OCI-LY1 (cell line): Measurements from ENCODE around the gene ESYT2.
"Not testable (repeated sequence)": the region's sequence is repeated elsewhere in the genome, so short reads cannot be mapped to it uniquely, and the experiment has no call there.

ENCODE experiments used
- H2AFZ ChIP-seq: fragments of 200-600 bp; sonication (generic), shearing (Covaris generic); 2 replicates; pipeline ENCODE4 v1.6.0; 2014; ENCODE audit warnings: antibody characterized with exemption, mild to moderate bottlenecking, low read length
- H3F3A ChIP-seq: fragments of 200-600 bp; sonication (generic), shearing (Covaris generic); 2 replicates; pipeline ENCODE4 v1.6.0; 2014; ENCODE audit warnings: mild to moderate bottlenecking, antibody characterized with exemption, low read length, moderate library complexity; ENCODE audit not compliant: insufficient read depth
- H3K27ac ChIP-seq: fragments of 200-600 bp; sonication (generic); 2 replicates; pipeline ENCODE4 v1.5.1; 2014; ENCODE audit warnings: low read length, mixed run types, mild to moderate bottlenecking, low read depth; ENCODE audit not compliant: poor library complexity, severe bottlenecking
- H3K27me3 ChIP-seq: fragments of 200-600 bp; sonication (generic); 2 replicates; pipeline ENCODE4 v1.6.0; 2014; ENCODE audit warnings: antibody characterized with exemption, mild to moderate bottlenecking, low read length, moderate library complexity; ENCODE audit not compliant: insufficient read depth
- H3K36me3 ChIP-seq: fragments of 200-600 bp; sonication (generic); 2 replicates; pipeline ENCODE4 v1.6.1; 2014; ENCODE audit warnings: mild to moderate bottlenecking, antibody characterized with exemption, low read length, moderate library complexity, mixed read lengths; ENCODE audit not compliant: insufficient read depth
- H3K4me1 ChIP-seq: fragments of 200-600 bp; sonication (generic); 2 replicates; pipeline ENCODE4 v1.5.1; 2014; ENCODE audit warnings: mild to moderate bottlenecking, low read length, moderate library complexity; ENCODE audit not compliant: insufficient read depth, severe bottlenecking
- H3K4me2 ChIP-seq: fragments of 200-600 bp; sonication (generic), shearing (Covaris generic); 2 replicates; pipeline ENCODE4 v1.6.1; 2014; ENCODE audit warnings: low read length
- H3K4me3 ChIP-seq: fragments of 200-600 bp; sonication (generic); 2 replicates; pipeline ENCODE4 v1.5.1; 2014; ENCODE audit warnings: low read length, low read depth, mild to moderate bottlenecking, mixed read lengths; ENCODE audit not compliant: poor library complexity, severe bottlenecking
- H3K79me2 ChIP-seq: fragments of 200-600 bp; shearing (Covaris generic); 2 replicates; pipeline ENCODE4 v1.6.1; 2016; ENCODE audit warnings: mixed run types, low read length, mixed read lengths; ENCODE audit not compliant: insufficient read depth
- H3K9ac ChIP-seq: fragments of 200-600 bp; sonication (generic), shearing (Covaris generic); 2 replicates; pipeline ENCODE4 v1.6.1; 2014; ENCODE audit warnings: mild to moderate bottlenecking, low read length, mixed read lengths
- H3K9me2 ChIP-seq: fragments of 200-600 bp; sonication (generic), shearing (Covaris generic); 2 replicates; pipeline ENCODE4 v1.6.1; 2014; ENCODE audit warnings: low read depth, mild to moderate bottlenecking, low read length, mixed read lengths
- H3K9me3 ChIP-seq: fragments of 200-600 bp; shearing (Covaris generic); 2 replicates; pipeline ENCODE4 v1.6.1; 2014; ENCODE audit warnings: low read length, mixed read lengths
- H4K20me1 ChIP-seq: fragments of 200-600 bp; sonication (generic), shearing (Covaris generic); 2 replicates; pipeline ENCODE4 v1.6.0; 2016; ENCODE audit warnings: mild to moderate bottlenecking, low read length; ENCODE audit not compliant: insufficient read depth
- EZH2 ChIP-seq: fragments of 200-600 bp; sonication (generic), shearing (Covaris generic); IDR thresholded peaks from 2 replicates; pipeline ENCODE4 v1.8.0; 2017; ENCODE audit warnings: borderline replicate concordance, mixed run types, mild to moderate bottlenecking, antibody characterized with exemption, low read length, moderate library complexity, mixed read lengths
- TF ChIP-seq, protein P1 (sequence below): fragments of 200-600 bp; sonication (generic), shearing (Covaris generic); IDR thresholded peaks from 2 replicates; pipeline ENCODE4 v1.5.1; 2017; ENCODE audit warnings: mild to moderate bottlenecking, antibody characterized with exemption, low read length, moderate library complexity, mixed read lengths

Gene ESYT2

DNA sequence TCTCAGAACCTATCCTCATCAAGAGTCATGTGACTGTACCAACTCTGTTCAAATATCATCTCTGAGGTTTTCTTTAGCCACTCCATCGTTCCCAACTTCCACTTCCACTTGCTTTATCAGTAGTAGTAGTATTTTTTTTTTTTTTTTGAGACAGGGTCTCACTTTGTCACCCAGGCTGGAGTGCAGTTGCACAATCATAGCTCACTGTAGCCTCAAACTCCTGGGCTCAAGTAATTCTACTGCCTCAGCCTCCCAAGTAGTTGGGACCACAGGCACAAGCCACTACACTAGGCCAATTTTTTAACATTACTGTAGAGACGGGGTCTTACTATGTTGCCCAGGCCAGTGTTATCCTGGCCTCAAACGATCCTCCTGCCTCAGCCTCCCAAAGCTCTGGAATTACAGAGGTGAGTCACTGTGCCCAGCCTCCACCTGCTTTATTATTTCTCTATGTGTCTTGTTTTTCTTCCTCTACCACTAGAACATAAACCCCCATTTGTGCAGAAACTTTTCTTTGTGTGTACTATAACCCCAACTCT is 130.6 kb downstream of the ESYT2 start:
- Histone ChIP-seq H3K79me2 (peaks cover 67% of the 10 kb centered on the region), H3K27ac (no peak overlapping the region), H3K4me1 (peaks cover 35% of the 10 kb centered on the region), H3K9me3 (no peaks in the 10 kb centered on the region), H3K9ac (no peak overlapping the region), H3K4me2 (no peak overlapping the region), H4K20me1 (no peaks in the 10 kb centered on the region), H3K4me3 (no peak overlapping the region), H3K36me3 (peaks cover 93% of the 10 kb centered on the region), H3F3A (no peaks in the 10 kb centered on the region), H3K9me2 (no peaks in the 10 kb centered on the region), H2AFZ (no peak overlapping the region), H3K27me3 (no peaks in the 10 kb centered on the region)
- TF ChIP-seq EZH2, result no peak
- TF ChIP-seq, protein P1, sequence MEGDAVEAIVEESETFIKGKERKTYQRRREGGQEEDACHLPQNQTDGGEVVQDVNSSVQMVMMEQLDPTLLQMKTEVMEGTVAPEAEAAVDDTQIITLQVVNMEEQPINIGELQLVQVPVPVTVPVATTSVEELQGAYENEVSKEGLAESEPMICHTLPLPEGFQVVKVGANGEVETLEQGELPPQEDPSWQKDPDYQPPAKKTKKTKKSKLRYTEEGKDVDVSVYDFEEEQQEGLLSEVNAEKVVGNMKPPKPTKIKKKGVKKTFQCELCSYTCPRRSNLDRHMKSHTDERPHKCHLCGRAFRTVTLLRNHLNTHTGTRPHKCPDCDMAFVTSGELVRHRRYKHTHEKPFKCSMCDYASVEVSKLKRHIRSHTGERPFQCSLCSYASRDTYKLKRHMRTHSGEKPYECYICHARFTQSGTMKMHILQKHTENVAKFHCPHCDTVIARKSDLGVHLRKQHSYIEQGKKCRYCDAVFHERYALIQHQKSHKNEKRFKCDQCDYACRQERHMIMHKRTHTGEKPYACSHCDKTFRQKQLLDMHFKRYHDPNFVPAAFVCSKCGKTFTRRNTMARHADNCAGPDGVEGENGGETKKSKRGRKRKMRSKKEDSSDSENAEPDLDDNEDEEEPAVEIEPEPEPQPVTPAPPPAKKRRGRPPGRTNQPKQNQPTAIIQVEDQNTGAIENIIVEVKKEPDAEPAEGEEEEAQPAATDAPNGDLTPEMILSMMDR, result no peak

DNA sequence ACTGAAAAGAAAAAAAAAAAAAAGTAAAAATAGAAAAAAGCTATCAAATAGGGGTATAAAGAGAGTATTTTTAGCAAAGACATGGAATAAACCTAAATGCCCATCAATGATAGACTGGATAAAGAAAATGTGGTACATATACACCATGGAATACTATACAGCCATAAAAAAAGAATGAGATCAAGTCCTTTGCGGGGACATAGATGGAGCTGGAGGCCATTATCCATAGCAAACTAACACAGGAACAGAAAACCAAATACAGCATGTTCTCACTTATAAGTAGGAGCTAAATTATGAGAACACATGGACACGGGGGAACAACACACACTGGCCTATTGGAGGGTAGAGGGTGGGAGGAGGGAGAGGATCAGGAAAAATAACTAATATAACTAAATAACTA is 131.7 kb downstream of the ESYT2 start:
- H2AFZ ChIP-seq, H3K9me3 ChIP-seq, H3K9me2 ChIP-seq, H3K27me3 ChIP-seq, H3K9ac ChIP-seq, H3K27ac ChIP-seq, H4K20me1 ChIP-seq, H3F3A ChIP-seq, H3K4me2 ChIP-seq, H3K4me3 ChIP-seq: not testable (repeated sequence)
- H3K4me1 ChIP-seq, result peaks cover 23% of the 10 kb centered on the region
- peaks cover 65% of the 10 kb centered on the region for H3K79me2 ChIP-seq
- peaks cover 99% of the 10 kb centered on the region for H3K36me3 ChIP-seq

DNA sequence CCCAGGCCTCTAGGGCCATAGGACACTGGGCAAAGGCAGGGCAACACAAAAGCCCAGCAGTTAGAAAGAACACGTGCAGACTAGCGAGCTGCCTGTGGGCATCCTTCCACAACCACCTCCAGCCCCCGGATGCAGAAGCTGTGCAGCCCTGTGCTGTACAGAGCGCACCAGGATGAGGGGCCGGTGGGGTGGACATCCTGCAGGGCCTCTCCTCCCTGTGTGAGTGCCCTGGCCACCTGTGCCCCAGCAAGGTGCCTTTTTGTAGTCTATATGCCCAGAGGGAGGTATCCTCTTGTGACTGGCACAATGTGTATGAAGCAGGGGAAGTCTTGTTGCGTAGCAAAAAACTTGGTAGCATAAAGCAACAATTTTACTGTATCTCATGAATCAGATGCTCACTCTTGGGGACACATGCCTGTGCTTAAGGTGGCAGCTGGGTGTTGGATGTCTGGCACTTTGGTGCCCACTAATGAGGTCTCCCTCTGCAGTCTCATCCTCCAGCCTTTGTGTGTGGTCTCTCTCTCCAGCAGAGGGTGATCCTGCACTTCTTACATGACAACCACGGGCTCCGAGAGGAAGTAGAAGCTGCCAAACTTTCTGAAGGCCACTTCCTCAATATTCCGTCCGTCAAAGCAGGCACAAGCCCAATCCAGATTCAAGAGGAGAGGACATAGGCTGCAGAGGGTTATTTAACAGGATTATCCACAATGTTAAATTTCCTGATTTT is 133.4 kb downstream of the ESYT2 start:
- Histone ChIP-seq H3F3A (no peaks in the 10 kb centered on the region), H3K9me2 (no peaks in the 10 kb centered on the region), H3K9me3 (no peaks in the 10 kb centered on the region), H3K4me2 (no peak overlapping the region), H3K36me3 (peaks cover 98% of the 10 kb centered on the region), H4K20me1 (no peaks in the 10 kb centered on the region), H3K9ac (no peak overlapping the region), H3K4me1 (peaks cover 7% of the 10 kb centered on the region), H3K79me2 (peaks cover 48% of the 10 kb centered on the region), H2AFZ (no peak overlapping the region), H3K27ac (no peak overlapping the region), H3K4me3 (no peak overlapping the region), H3K27me3 (no peaks in the 10 kb centered on the region)
- TF ChIP-seq, protein P1, result peak; percentile 65
- TF ChIP-seq EZH2, result no peak

DNA sequence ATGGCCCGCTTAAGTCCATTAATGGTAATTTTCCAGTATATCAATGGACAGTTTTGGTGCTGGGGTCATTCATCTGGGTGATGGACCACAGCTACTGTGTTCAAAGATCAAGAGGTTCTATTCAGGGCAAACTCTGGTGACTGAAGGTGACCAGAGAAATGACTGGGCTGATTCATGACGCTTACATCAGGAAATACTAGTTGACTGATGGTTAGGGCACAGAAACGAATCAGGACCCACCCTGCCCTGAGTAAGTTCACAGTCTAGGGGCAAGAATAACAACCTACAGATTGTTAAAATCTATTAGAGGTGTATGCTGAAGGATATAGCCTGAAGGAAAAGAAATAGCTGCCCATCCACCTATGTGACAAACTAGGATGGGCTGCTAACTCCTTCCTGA is 134.3 kb downstream of the ESYT2 start:
- no peak overlapping the region for H2AFZ ChIP-seq
- no peaks in the 10 kb centered on the region for H3K27me3 ChIP-seq
- no peak overlapping the region for H3K27ac ChIP-seq
- no peak overlapping the region for H3K4me3 ChIP-seq
- H3K9me3 ChIP-seq, result no peaks in the 10 kb centered on the region
- H3K36me3 ChIP-seq, result peaks cover 98% of the 10 kb centered on the region
- no peak for TF ChIP-seq EZH2
- TF ChIP-seq, protein P1, result no peak
- H3K9ac ChIP-seq, result no peak overlapping the region
- no peaks in the 10 kb centered on the region for H4K20me1 ChIP-seq
- no peaks in the 10 kb centered on the region for H3F3A ChIP-seq
- no peaks in the 10 kb centered on the region for H3K9me2 ChIP-seq
- H3K79me2 ChIP-seq, result peaks cover 39% of the 10 kb centered on the region
- no peaks in the 10 kb centered on the region for H3K4me1 ChIP-seq
- no peak overlapping the region for H3K4me2 ChIP-seq
